Stimulated activated CD8-positive, alpha-beta memory T cell treated with anti-CD3 and anti-CD28 coated beads, Interleukin-7, amount 100 ng/mL, for 1 hour (primary cell): ENCODE data around the gene SQOR.

Experiments used
- DNase-seq, 2 donors: peaks; one replicate each; pipeline ENCODE4 v3.0.0-alpha.2; 2020; ENCODE audit warnings: low read depth in 2 of 2

Gene SQOR

GRCh38 chr15:45634432-45635190, at the start of gene SQOR:
Gene SQOR (plus strand): TSS chr15:45635029. CDS start chr15:45658924, 23,895 bp downstream.
- peak; percentile 27 to 40 for DNase-seq

GRCh38 chr15:45585069-45585791, 49.6 kb upstream of the SQOR start:
- DNase-seq = no peak

- DNase-seq = no peak
Measured at GRCh38 chr15:45586125-45586524, 48.7 kb upstream of the SQOR start.

GRCh38 chr15:45586601-45587094, 48.2 kb upstream of the SQOR start:
- no peak for DNase-seq

- DNase-seq = peak; percentile 72 to 78
Measured at GRCh38 chr15:45587095-45587862, 47.5 kb upstream of the SQOR start, which contains the start of gene BLOC1S6. Gene BLOC1S6 (plus strand): TSS chr15:45587379. CDS start chr15:45587444, 65 bp downstream.

- DNase-seq = no peak
Measured at GRCh38 chr15:45587863-45588170, 47.0 kb upstream of the SQOR start.

GRCh38 chr15:45588219-45588875, 46.5 kb upstream of the SQOR start:
- DNase-seq = no peak

GRCh38 chr15:45589256-45589655, 45.6 kb upstream of the SQOR start:
- DNase-seq = no peak

GRCh38 chr15:45594319-45594718, 40.5 kb upstream of the SQOR start:
- no peak for DNase-seq

GRCh38 chr15:45594835-45595530, 39.8 kb upstream of the SQOR start:
- DNase-seq = no peak

- DNase-seq = no peak
Measured at GRCh38 chr15:45603881-45604280, 30.9 kb upstream of the SQOR start.

- no peak for DNase-seq
Measured at GRCh38 chr15:45604326-45604725, 30.5 kb upstream of the SQOR start.

GRCh38 chr15:45606413-45606812, 28.4 kb upstream of the SQOR start:
- no peak for DNase-seq

- DNase-seq = no peak
Measured at GRCh38 chr15:45606841-45607240, 28.0 kb upstream of the SQOR start.

GRCh38 chr15:45611305-45611704, 23.5 kb upstream of the SQOR start:
- DNase-seq = no peak

GRCh38 chr15:45612790-45613415, 21.9 kb upstream of the SQOR start:
- no peak for DNase-seq

GRCh38 chr15:45616901-45617323, 17.9 kb upstream of the SQOR start:
- no peak for DNase-seq

GRCh38 chr15:45618813-45619212, 16.0 kb upstream of the SQOR start:
- no peak for DNase-seq

GRCh38 chr15:45628136-45628535, 6.7 kb upstream of the SQOR start:
- DNase-seq = no peak

GRCh38 chr15:45630917-45631691, 3.7 kb upstream of the SQOR start:
- no peak for DNase-seq
